Neural progenitor cell (in vitro differentiated cells): ENCODE data around the gene PDE3A. TPM values are rescaled to one million over a fixed set of nuclear protein-coding genes. Genes with fewer than 3 reads are reported as not detected.

Source experiments
- DNase-seq: peaks from one replicate; pipeline ENCODE4 v3.0.0-alpha.2; 2016; ENCODE audit warnings: low spot score
- H2AFZ ChIP-seq: fragments of 200-600 bp; sonication (generic); replicated peaks from 2 replicates; pipeline ENCODE4 v1.6.1; 2016; ENCODE audit warnings: antibody characterized with exemption
- H3F3A ChIP-seq: fragments of 200-600 bp; sonication (generic); 2 replicates; pipeline ENCODE4 v1.6.1; 2016; ENCODE audit warnings: antibody characterized with exemption, low read depth
- H3K27ac ChIP-seq: fragments of 200-600 bp; sonication (generic); 2 replicates; pipeline ENCODE4 v1.5.1; 2016; ENCODE audit warnings: mild to moderate bottlenecking
- H3K27me3 ChIP-seq: fragments of 200-600 bp; sonication (generic); 2 replicates; pipeline ENCODE4 v1.6.1; 2016; ENCODE audit warnings: mild to moderate bottlenecking, moderate library complexity
- H3K36me3 ChIP-seq: fragments of 200-600 bp; sonication (generic); 2 replicates; pipeline ENCODE4 v1.5.1; 2016
- H3K4me1 ChIP-seq: fragments of 200-600 bp; sonication (generic); 2 replicates; pipeline ENCODE4 v1.6.1; 2016; ENCODE audit warnings: mixed run types
- H3K4me2 ChIP-seq: fragments of 200-600 bp; sonication (generic); 2 replicates; pipeline ENCODE4 v1.6.1; 2016
- H3K4me3 ChIP-seq: fragments of 200-600 bp; sonication (generic); 2 replicates; pipeline ENCODE4 v1.5.1; 2016
- H3K79me2 ChIP-seq: fragments of 200-600 bp; sonication (generic); 2 replicates; pipeline ENCODE4 v1.6.1; 2016; ENCODE audit warnings: low read depth
- H3K9ac ChIP-seq: fragments of 200-600 bp; sonication (generic); 2 replicates; pipeline ENCODE4 v1.6.1; 2016
- H3K9me3 ChIP-seq: fragments of 200-600 bp; sonication (generic); 2 replicates; pipeline ENCODE4 v1.5.1; 2016; ENCODE audit warnings: low read depth
- H4K20me1 ChIP-seq: fragments of 200-600 bp; sonication (generic); 2 replicates; pipeline ENCODE4 v1.6.1; 2016; ENCODE audit warnings: low read depth
- H3K27ac Mint-ChIP-seq: 3 replicates; pipeline ENCODE4 v1.8.0; 2021; ENCODE audit warnings: mixed read lengths
- H3K27me3 Mint-ChIP-seq: 2 replicates; pipeline ENCODE4 v1.8.0; 2022; ENCODE audit warnings: low read depth, mild to moderate bottlenecking, inconsistent platforms, moderate library complexity, mixed read lengths; ENCODE audit not compliant: insufficient read depth
- H3K36me3 Mint-ChIP-seq: 3 replicates; pipeline ENCODE4 v1.8.0; 2021; ENCODE audit warnings: mixed read lengths
- H3K4me1 Mint-ChIP-seq: 3 replicates; pipeline ENCODE4 v1.8.0; 2021; ENCODE audit warnings: mixed read lengths
- H3K4me3 Mint-ChIP-seq: 3 replicates; pipeline ENCODE4 v1.8.0; 2021; ENCODE audit warnings: mild to moderate bottlenecking, moderate library complexity, mixed read lengths
- H3K9me3 Mint-ChIP-seq: 3 replicates; pipeline ENCODE4 v1.8.0; 2020; ENCODE audit warnings: mixed read lengths
- EZH2 ChIP-seq: fragments of 200-600 bp; sonication (generic); IDR thresholded peaks from 2 replicates; pipeline ENCODE4 v1.6.1; 2017; ENCODE audit warnings: antibody characterized with exemption, mild to moderate bottlenecking, moderate library complexity
- EZH2phosphoT487 ChIP-seq: fragments of 200-600 bp; sonication (generic); IDR thresholded peaks from 2 replicates; pipeline ENCODE4 v1.6.1; 2017; ENCODE audit warnings: antibody characterized with exemption
- total RNA-seq: library from RNA; depleted of rRNA; stranded (reverse); fragments of >200 nt; gene quantifications from 2 replicates; pipeline ENCODE4 v1.2.3, GENCODE V29; 2015; ENCODE audit warnings: low replicate concordance
- TF ChIP-seq, protein P1 (sequence below): fragments of 200-600 bp; sonication (generic); IDR thresholded peaks from 2 replicates; pipeline ENCODE4 v1.5.1; 2017; ENCODE audit warnings: antibody characterized with exemption, mild to moderate bottlenecking

The PDE3A gene
- total RNA-seq, 1 donor from 2014 or later = 0.47 TPM

- no peaks in the 10 kb centered on the region for H4K20me1 ChIP-seq
- no peaks in the 10 kb centered on the region for H3K9me3 ChIP-seq
- no peaks in the 10 kb centered on the region for H3K27me3 ChIP-seq
- H3K4me1 ChIP-seq = peaks cover 14% of the 10 kb centered on the region
- H3K79me2 ChIP-seq = no peaks in the 10 kb centered on the region
- H3K9me3 Mint-ChIP-seq = no peaks in the 10 kb centered on the region
- H3K4me2 ChIP-seq = peak overlapping the region; percentile 36
- H3K9ac ChIP-seq = no peak overlapping the region
- H3K36me3 ChIP-seq = no peaks in the 10 kb centered on the region
- H2AFZ ChIP-seq = peak overlapping the region; percentile 37
- no peaks in the 10 kb centered on the region for H3K36me3 Mint-ChIP-seq
- H3K4me1 Mint-ChIP-seq = peaks cover 11% of the 10 kb centered on the region
- TF ChIP-seq EZH2 (no peak), EZH2phosphoT487 (no peak)
- TF ChIP-seq, protein P1, sequence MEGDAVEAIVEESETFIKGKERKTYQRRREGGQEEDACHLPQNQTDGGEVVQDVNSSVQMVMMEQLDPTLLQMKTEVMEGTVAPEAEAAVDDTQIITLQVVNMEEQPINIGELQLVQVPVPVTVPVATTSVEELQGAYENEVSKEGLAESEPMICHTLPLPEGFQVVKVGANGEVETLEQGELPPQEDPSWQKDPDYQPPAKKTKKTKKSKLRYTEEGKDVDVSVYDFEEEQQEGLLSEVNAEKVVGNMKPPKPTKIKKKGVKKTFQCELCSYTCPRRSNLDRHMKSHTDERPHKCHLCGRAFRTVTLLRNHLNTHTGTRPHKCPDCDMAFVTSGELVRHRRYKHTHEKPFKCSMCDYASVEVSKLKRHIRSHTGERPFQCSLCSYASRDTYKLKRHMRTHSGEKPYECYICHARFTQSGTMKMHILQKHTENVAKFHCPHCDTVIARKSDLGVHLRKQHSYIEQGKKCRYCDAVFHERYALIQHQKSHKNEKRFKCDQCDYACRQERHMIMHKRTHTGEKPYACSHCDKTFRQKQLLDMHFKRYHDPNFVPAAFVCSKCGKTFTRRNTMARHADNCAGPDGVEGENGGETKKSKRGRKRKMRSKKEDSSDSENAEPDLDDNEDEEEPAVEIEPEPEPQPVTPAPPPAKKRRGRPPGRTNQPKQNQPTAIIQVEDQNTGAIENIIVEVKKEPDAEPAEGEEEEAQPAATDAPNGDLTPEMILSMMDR = no peak
- DNase-seq = peak; percentile 26
- H3K4me3 Mint-ChIP-seq = no peak overlapping the region
- H3F3A ChIP-seq = no peaks in the 10 kb centered on the region
- H3K27me3 Mint-ChIP-seq = peaks cover 2% of the 10 kb centered on the region
- no peak overlapping the region for H3K27ac Mint-ChIP-seq
- H3K27ac ChIP-seq = no peak overlapping the region
- H3K4me3 ChIP-seq = no peak overlapping the region
Observed at GRCh38 chr12:20592556-20592955, 224.2 kb downstream of the PDE3A start.

DNA sequence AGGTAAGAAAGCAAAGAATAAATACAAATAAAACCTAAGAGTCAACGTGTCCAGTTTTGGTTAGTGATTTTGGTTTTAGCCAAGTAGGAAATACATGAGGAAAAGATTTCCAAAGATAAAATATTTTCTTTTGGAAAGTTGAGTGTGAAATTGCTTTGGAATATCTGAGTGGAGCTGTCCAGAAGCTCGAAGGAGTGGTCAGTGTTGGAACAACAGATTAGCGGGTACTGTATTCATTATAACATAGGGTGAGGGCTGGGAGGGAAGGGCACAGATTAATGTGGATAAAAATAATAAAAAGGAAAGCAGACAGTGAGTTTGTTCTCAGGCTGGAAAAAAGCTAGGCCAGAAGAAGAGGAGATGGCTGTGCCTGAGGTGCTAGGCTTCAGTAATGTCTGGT, 225.3 kb downstream of the PDE3A start:
- H3K36me3 Mint-ChIP-seq = no peaks in the 10 kb centered on the region
- peaks cover 2% of the 10 kb centered on the region for H3K27me3 Mint-ChIP-seq
- no peaks in the 10 kb centered on the region for H3K9me3 Mint-ChIP-seq
- H3F3A ChIP-seq = no peaks in the 10 kb centered on the region
- H3K4me1 ChIP-seq = peaks cover 14% of the 10 kb centered on the region
- no peak overlapping the region for H3K4me3 Mint-ChIP-seq
- no peaks in the 10 kb centered on the region for H3K9me3 ChIP-seq
- H2AFZ ChIP-seq = no peak overlapping the region
- no peak overlapping the region for H3K27ac ChIP-seq
- no peak for DNase-seq
- H3K4me1 Mint-ChIP-seq = peaks cover 4% of the 10 kb centered on the region
- H3K79me2 ChIP-seq = no peaks in the 10 kb centered on the region
- no peaks in the 10 kb centered on the region for H3K36me3 ChIP-seq
- no peak overlapping the region for H3K4me3 ChIP-seq
- no peak overlapping the region for H3K9ac ChIP-seq
- no peak for TF ChIP-seq EZH2phosphoT487
- TF ChIP-seq, protein P1 = no peak
- H3K27me3 ChIP-seq = no peaks in the 10 kb centered on the region
- no peak overlapping the region for H3K4me2 ChIP-seq
- no peak overlapping the region for H3K27ac Mint-ChIP-seq
- no peaks in the 10 kb centered on the region for H4K20me1 ChIP-seq

GRCh38 chr12:20596061-20596460, 227.7 kb downstream of the PDE3A start:
- Histone ChIP-seq H3F3A (no peaks in the 10 kb centered on the region), H2AFZ (no peak overlapping the region), H3K4me3 (no peak overlapping the region), H4K20me1 (no peaks in the 10 kb centered on the region), H3K27me3 (no peaks in the 10 kb centered on the region), H3K79me2 (no peaks in the 10 kb centered on the region), H3K4me1 (peaks cover 14% of the 10 kb centered on the region), H3K4me2 (no peak overlapping the region), H3K27ac (no peak overlapping the region), H3K36me3 (no peaks in the 10 kb centered on the region), H3K9ac (no peak overlapping the region), H3K9me3 (no peaks in the 10 kb centered on the region)
- no peak overlapping the region for H3K27ac Mint-ChIP-seq
- H3K36me3 Mint-ChIP-seq = no peaks in the 10 kb centered on the region
- TF ChIP-seq, protein P1 = no peak
- TF ChIP-seq EZH2phosphoT487 (no peak), EZH2 (no peak)
- H3K4me3 Mint-ChIP-seq = no peak overlapping the region
- H3K27me3 Mint-ChIP-seq = peaks cover 2% of the 10 kb centered on the region
- H3K4me1 Mint-ChIP-seq = peaks cover 4% of the 10 kb centered on the region
- no peaks in the 10 kb centered on the region for H3K9me3 Mint-ChIP-seq
- DNase-seq = no peak

DNA sequence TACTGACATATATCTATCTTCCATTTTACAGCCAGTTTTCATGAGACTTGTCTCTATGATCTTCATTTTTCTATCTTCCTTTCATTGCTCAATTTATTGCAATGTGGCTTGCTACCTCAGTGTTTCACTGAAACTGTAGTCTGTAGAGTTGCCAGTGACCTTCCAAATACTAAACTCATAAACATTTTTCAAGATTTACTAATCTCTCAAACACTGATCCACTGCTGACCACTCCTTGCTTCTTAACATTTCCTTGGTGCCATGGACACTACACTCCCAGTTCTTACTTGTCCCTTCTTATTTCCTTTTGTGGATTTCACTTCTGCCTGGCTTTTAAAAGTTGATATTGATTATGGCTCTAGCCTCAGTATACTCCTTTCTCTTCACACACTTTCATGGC, 231.4 kb downstream of the PDE3A start:
- no peak overlapping the region for H3K4me3 ChIP-seq
- no peaks in the 10 kb centered on the region for H3K27me3 Mint-ChIP-seq
- no peaks in the 10 kb centered on the region for H3K27me3 ChIP-seq
- H3K4me3 Mint-ChIP-seq = no peak overlapping the region
- H3K27ac ChIP-seq = no peak overlapping the region
- no peaks in the 10 kb centered on the region for H3K4me1 ChIP-seq
- no peak overlapping the region for H3K9ac ChIP-seq
- H3K27ac Mint-ChIP-seq = no peak overlapping the region
- no peaks in the 10 kb centered on the region for H3F3A ChIP-seq
- no peak for DNase-seq
- H2AFZ ChIP-seq = no peak overlapping the region
- H3K9me3 ChIP-seq = no peaks in the 10 kb centered on the region
- H4K20me1 ChIP-seq = no peaks in the 10 kb centered on the region
- TF ChIP-seq EZH2 (no peak), EZH2phosphoT487 (no peak)
- TF ChIP-seq, protein P1 = no peak
- H3K4me2 ChIP-seq = no peak overlapping the region
- no peaks in the 10 kb centered on the region for H3K36me3 Mint-ChIP-seq
- no peaks in the 10 kb centered on the region for H3K36me3 ChIP-seq
- no peaks in the 10 kb centered on the region for H3K9me3 Mint-ChIP-seq
- peaks cover 4% of the 10 kb centered on the region for H3K4me1 Mint-ChIP-seq
- no peaks in the 10 kb centered on the region for H3K79me2 ChIP-seq
